Neural cell (in vitro differentiated cells): ENCODE results near the gene CLIC3. TPM values are rescaled to one million over a fixed set of nuclear protein-coding genes. Genes with fewer than 3 reads are reported as not detected.
A peak's percentile ranks its signal among the peaks of the same experiment; 100 is the strongest.

ENCODE experiments used
- H2AFZ ChIP-seq: fragments of 200-600, 300-800 bp; sonication (generic), shearing (Covaris generic); 2 replicates; pipeline ENCODE4 v1.6.0; 2014; ENCODE audit warnings: low read depth, mild to moderate bottlenecking, antibody characterized with exemption, low read length, moderate library complexity
- H3F3A ChIP-seq: fragments of 200-600 bp; shearing (Covaris generic); 2 replicates; pipeline ENCODE4 v1.6.1; 2016; ENCODE audit warnings: mild to moderate bottlenecking, moderate library complexity, mixed read lengths, antibody characterized with exemption, low read length; ENCODE audit not compliant: insufficient read depth, poor library complexity, severe bottlenecking
- H3K27ac ChIP-seq: fragments of 200-600, 300-800 bp; sonication (generic), shearing (Covaris generic); 2 replicates; pipeline ENCODE4 v1.5.1; 2014; ENCODE audit warnings: mild to moderate bottlenecking, low read length, moderate library complexity
- H3K27me3 ChIP-seq: fragments of 300-800, 200-600 bp; sonication (generic), shearing (Covaris generic); 2 replicates; pipeline ENCODE4 v1.6.0; 2014; ENCODE audit warnings: mild to moderate bottlenecking, low read depth, low read length, moderate library complexity; ENCODE audit not compliant: insufficient read depth
- H3K36me3 ChIP-seq: fragments of 300-800, 200-600 bp; sonication (generic), shearing (Covaris generic); 2 replicates; pipeline ENCODE4 v1.5.1; 2014; ENCODE audit warnings: mild to moderate bottlenecking, antibody characterized with exemption, low read length, moderate library complexity; ENCODE audit not compliant: insufficient read depth
- H3K4me2 ChIP-seq: fragments of 300-800, 200-600 bp; sonication (generic), shearing (Covaris generic); 2 replicates; pipeline ENCODE4 v1.6.0; 2014; ENCODE audit warnings: mild to moderate bottlenecking, low read length
- H3K4me3 ChIP-seq: fragments of 300-800, 200-600 bp; sonication (generic), shearing (Covaris generic); 2 replicates; pipeline ENCODE4 v1.5.1; 2014; ENCODE audit warnings: mild to moderate bottlenecking, low read length, moderate library complexity
- H3K79me2 ChIP-seq: fragments of 200-600 bp; shearing (Covaris generic); replicated peaks from 2 replicates; pipeline ENCODE4 v1.6.0; 2014; ENCODE audit warnings: mild to moderate bottlenecking, low read length, moderate library complexity; ENCODE audit not compliant: insufficient read depth
- H3K9ac ChIP-seq: fragments of 300-800, 200-600 bp; sonication (generic), shearing (Covaris generic); 2 replicates; pipeline ENCODE4 v1.6.1; 2016; ENCODE audit warnings: mild to moderate bottlenecking, low read length, mixed read lengths
- H3K9me2 ChIP-seq: fragments of 200-600 bp; shearing (Covaris generic); 2 replicates; pipeline ENCODE4 v1.6.1; 2016; ENCODE audit warnings: mild to moderate bottlenecking, low read length, mixed read lengths; ENCODE audit not compliant: insufficient read depth
- H3K9me3 ChIP-seq: fragments of 200-600, 300-800 bp; sonication (generic), shearing (Covaris generic); 2 replicates; pipeline ENCODE4 v1.6.1; 2016; ENCODE audit warnings: mild to moderate bottlenecking, mixed run types, low read length, moderate library complexity, mixed read lengths
- H4K20me1 ChIP-seq: fragments of 200-600 bp; shearing (Covaris generic); 2 replicates; pipeline ENCODE4 v1.6.1; 2016; ENCODE audit warnings: mild to moderate bottlenecking, mixed run types; ENCODE audit not compliant: insufficient read depth
- EP300 ChIP-seq: fragments of 450-650 bp; conservative IDR thresholded peaks from 2 replicates; pipeline ENCODE4 v1.6.1; 2014; ENCODE audit warnings: antibody characterized with exemption, mild to moderate bottlenecking, moderate library complexity; ENCODE audit not compliant: poor library complexity, severe bottlenecking
- EZH2 ChIP-seq: fragments of 200-600, 300-800 bp; shearing (Covaris generic), sonication (generic); IDR thresholded peaks from 2 replicates; pipeline ENCODE4 v1.6.1; 2014; ENCODE audit warnings: antibody characterized with exemption, low read length, borderline replicate concordance, mild to moderate bottlenecking; ENCODE audit not compliant: insufficient read depth, poor library complexity, severe bottlenecking
- MXI1 ChIP-seq: fragments of 450-650 bp; conservative IDR thresholded peaks from 2 replicates; pipeline ENCODE4 v1.6.1; 2014; ENCODE audit warnings: antibody characterized with exemption, mild to moderate bottlenecking; ENCODE audit not compliant: poor library complexity, severe bottlenecking
- POLR2AphosphoS5 ChIP-seq: IDR thresholded peaks from 2 replicates; pipeline ENCODE4 v1.6.1; 2012
- RAD21 ChIP-seq: fragments of 450-650 bp; conservative IDR thresholded peaks from 2 replicates; pipeline ENCODE4 v1.6.1; 2014; ENCODE audit warnings: antibody characterized with exemption, mild to moderate bottlenecking, moderate library complexity
- REST ChIP-seq: IDR thresholded peaks from 2 replicates; pipeline ENCODE4 v1.6.1; 2012; ENCODE audit warnings: borderline replicate concordance
- SMC3 ChIP-seq: fragments of 450-650 bp; conservative IDR thresholded peaks from 2 replicates; pipeline ENCODE4 v1.6.1; 2014; ENCODE audit warnings: antibody characterized with exemption, mild to moderate bottlenecking, moderate library complexity; ENCODE audit not compliant: poor library complexity
- TAF1 ChIP-seq: IDR thresholded peaks from 2 replicates; pipeline ENCODE4 v1.6.1; 2012; ENCODE audit warnings: low read depth
- polyA plus RNA-seq: library from polyadenylated mRNA; depleted of rRNA; stranded (reverse); fragments of >200 nt; gene quantifications from 2 replicates; pipeline ENCODE4 v1.2.3, GENCODE V29; 2014
- TF ChIP-seq, protein P1 (sequence below): fragments of 450-650 bp; IDR thresholded peaks from 2 replicates; pipeline ENCODE4 v1.5.1; 2014; ENCODE audit warnings: antibody characterized with exemption, mild to moderate bottlenecking, moderate library complexity; ENCODE audit not compliant: poor library complexity, severe bottlenecking

CLIC3 gene
- polyA plus RNA-seq, 1 donor from 2014 or later = not detected

DNA sequence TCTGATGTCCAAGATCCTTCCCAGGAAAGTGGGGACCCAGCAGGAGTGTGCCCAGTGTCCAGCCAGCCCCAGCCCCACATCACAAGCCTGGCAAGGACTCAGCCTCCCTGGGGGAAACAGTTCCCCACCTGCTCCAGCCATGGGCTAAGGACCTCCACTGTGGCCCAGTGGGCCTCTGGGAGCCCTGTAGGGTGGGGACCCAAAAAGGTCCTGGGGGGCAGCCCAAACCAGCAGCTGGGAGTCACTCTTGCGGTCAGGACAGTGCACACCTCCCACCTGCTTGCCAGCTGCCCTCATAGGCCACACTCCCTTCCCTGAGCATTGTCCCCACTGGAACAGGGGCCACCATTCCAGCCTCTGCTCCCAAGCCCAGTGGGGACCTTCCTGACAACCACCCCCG lies 30.0 kb upstream of the CLIC3 start:
- H3K27ac ChIP-seq = no peak overlapping the region
- H3K4me2 ChIP-seq = no peak overlapping the region
- peaks cover 5% of the 10 kb centered on the region for H3K79me2 ChIP-seq
- TF ChIP-seq MXI1 = no peak
- no peak for TF ChIP-seq EP300
- H4K20me1 ChIP-seq = no peaks in the 10 kb centered on the region
- no peak overlapping the region for H3K9ac ChIP-seq
- no peak overlapping the region for H2AFZ ChIP-seq
- H3K36me3 ChIP-seq = no peaks in the 10 kb centered on the region
- no peaks in the 10 kb centered on the region for H3K9me3 ChIP-seq
- H3K4me3 ChIP-seq = peak overlapping the region; percentile 77
- H3K9me2 ChIP-seq = no peaks in the 10 kb centered on the region
- H3K27me3 ChIP-seq = no peaks in the 10 kb centered on the region
- no peaks in the 10 kb centered on the region for H3F3A ChIP-seq

- H3K9ac ChIP-seq = no peak overlapping the region
- no peak overlapping the region for H3K4me3 ChIP-seq
- H2AFZ ChIP-seq = no peak overlapping the region
- H3K27me3 ChIP-seq = no peaks in the 10 kb centered on the region
- TF ChIP-seq EZH2 (no peak), TAF1 (no peak), SMC3 (no peak), REST (no peak), POLR2AphosphoS5 (no peak), EP300 (no peak), MXI1 (no peak), RAD21 (no peak)
- TF ChIP-seq, protein P1, sequence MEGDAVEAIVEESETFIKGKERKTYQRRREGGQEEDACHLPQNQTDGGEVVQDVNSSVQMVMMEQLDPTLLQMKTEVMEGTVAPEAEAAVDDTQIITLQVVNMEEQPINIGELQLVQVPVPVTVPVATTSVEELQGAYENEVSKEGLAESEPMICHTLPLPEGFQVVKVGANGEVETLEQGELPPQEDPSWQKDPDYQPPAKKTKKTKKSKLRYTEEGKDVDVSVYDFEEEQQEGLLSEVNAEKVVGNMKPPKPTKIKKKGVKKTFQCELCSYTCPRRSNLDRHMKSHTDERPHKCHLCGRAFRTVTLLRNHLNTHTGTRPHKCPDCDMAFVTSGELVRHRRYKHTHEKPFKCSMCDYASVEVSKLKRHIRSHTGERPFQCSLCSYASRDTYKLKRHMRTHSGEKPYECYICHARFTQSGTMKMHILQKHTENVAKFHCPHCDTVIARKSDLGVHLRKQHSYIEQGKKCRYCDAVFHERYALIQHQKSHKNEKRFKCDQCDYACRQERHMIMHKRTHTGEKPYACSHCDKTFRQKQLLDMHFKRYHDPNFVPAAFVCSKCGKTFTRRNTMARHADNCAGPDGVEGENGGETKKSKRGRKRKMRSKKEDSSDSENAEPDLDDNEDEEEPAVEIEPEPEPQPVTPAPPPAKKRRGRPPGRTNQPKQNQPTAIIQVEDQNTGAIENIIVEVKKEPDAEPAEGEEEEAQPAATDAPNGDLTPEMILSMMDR = no peak
- H3K79me2 ChIP-seq = peaks cover 5% of the 10 kb centered on the region
- no peaks in the 10 kb centered on the region for H3K9me2 ChIP-seq
- H3K4me2 ChIP-seq = no peak overlapping the region
- H4K20me1 ChIP-seq = no peaks in the 10 kb centered on the region
- H3K36me3 ChIP-seq = no peaks in the 10 kb centered on the region
- no peaks in the 10 kb centered on the region for H3K9me3 ChIP-seq
- H3K27ac ChIP-seq = no peak overlapping the region
- H3F3A ChIP-seq = no peaks in the 10 kb centered on the region
Measured at GRCh38 chr9:137025517-137025966, 29.2 kb upstream of the CLIC3 start.

DNA sequence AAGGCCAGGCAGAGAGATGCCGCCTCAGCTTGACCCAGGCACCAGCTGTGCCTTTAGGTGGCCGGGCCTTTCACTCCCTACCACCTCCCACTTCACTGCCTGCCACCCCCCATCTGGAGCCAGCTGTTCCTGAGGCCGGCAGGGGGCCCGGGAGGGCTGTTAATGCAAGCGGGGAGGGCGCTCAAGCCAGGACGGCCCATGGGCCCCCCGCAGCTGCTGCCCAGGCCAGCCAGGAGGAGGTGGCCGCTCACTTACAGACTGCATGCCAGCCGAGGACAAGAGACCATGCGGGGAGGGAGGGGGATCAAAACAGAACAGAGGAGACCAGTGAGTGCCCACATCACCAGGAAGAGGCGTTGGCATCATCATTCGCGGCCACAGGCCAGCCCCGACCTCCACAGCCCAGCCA lies 27.2 kb upstream of the CLIC3 start:
- no peak overlapping the region for H2AFZ ChIP-seq
- no peaks in the 10 kb centered on the region for H3F3A ChIP-seq
- H3K79me2 ChIP-seq = peaks cover 5% of the 10 kb centered on the region
- H3K36me3 ChIP-seq = no peaks in the 10 kb centered on the region
- no peaks in the 10 kb centered on the region for H4K20me1 ChIP-seq
- H3K9me3 ChIP-seq = no peaks in the 10 kb centered on the region
- H3K27ac ChIP-seq = no peak overlapping the region
- H3K4me3 ChIP-seq = no peak overlapping the region
- H3K4me2 ChIP-seq = no peak overlapping the region
- H3K9ac ChIP-seq = no peak overlapping the region
- H3K27me3 ChIP-seq = no peaks in the 10 kb centered on the region
- TF ChIP-seq MXI1 (no peak), RAD21 (no peak), POLR2AphosphoS5 (no peak), EP300 (no peak), EZH2 (no peak), TAF1 (no peak), REST (no peak), SMC3 (no peak)
- TF ChIP-seq, protein P1 = no peak
- no peaks in the 10 kb centered on the region for H3K9me2 ChIP-seq
